ENCODE measurements around the gene KHSRP. TPM values are rescaled to one million over a fixed set of nuclear protein-coding genes. Genes with fewer than 3 reads are reported as not detected.

The KHSRP gene, protein sequence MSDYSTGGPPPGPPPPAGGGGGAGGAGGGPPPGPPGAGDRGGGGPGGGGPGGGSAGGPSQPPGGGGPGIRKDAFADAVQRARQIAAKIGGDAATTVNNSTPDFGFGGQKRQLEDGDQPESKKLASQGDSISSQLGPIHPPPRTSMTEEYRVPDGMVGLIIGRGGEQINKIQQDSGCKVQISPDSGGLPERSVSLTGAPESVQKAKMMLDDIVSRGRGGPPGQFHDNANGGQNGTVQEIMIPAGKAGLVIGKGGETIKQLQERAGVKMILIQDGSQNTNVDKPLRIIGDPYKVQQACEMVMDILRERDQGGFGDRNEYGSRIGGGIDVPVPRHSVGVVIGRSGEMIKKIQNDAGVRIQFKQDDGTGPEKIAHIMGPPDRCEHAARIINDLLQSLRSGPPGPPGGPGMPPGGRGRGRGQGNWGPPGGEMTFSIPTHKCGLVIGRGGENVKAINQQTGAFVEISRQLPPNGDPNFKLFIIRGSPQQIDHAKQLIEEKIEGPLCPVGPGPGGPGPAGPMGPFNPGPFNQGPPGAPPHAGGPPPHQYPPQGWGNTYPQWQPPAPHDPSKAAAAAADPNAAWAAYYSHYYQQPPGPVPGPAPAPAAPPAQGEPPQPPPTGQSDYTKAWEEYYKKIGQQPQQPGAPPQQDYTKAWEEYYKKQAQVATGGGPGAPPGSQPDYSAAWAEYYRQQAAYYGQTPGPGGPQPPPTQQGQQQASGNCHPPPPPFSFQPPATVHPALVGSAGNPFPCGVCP
- 43.1 and 54.0 TPM in 2 replicates for total RNA-seq (2014; rRNA removed; shearing (Covaris generic))

GRCh38 chr19:6424195-6424938 is at the start of gene KHSRP:
Gene KHSRP (minus strand): TSS chr19:6424811. CDS start chr19:6424701, 110 bp downstream.
- DNase-seq (ENCODE audit: low read depth) = no peak

DNA sequence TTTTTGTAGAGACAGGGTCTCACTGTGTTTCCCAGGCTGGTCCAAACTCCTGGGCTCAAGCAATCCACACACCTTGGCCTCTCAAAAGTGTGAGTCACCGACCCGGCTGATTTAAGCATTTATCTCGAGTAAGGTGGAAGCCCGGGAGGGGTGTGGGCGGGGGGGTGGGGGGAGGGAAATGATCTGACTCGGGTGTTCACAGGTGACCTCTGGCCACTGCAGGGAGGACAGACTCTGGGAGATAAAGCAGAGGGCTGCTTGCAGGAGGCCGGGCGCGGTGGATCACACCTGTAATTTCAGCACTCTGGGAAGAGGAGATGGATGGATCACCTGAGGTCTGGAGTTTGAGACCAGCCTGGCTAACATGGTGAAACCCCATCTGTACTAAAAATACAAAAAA is 49.0 kb upstream of the KHSRP start:
- no peak for DNase-seq (ENCODE audit: low read depth)

- no peak for DNase-seq (ENCODE audit: low read depth)
Measured at GRCh38 chr19:6472713-6473112, 48.1 kb upstream of the KHSRP start.

DNA sequence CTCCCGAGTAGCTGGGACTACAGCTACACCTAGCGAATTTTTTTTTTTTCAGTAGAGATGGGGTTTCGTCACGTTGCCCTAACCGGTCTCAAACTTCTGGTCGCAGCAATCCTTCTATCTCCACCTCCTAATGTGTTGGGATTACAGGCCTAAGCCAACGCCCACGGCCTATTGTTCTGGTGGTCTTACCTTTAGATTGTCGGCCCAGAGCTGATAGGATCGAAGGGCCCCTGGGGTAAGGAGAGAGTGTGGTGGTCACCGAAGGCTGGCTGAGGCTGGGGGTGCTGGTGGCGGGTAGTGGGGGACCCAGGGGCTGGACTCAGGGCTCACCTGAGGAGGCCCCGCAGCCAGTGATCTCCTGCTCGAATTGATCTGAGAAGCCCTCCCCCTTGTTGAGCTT is 46.5 kb upstream of the KHSRP start:
- DNase-seq (ENCODE audit: low read depth) = no peak

GRCh38 chr19:6470173-6470572 is 45.6 kb upstream of the KHSRP start:
- DNase-seq (ENCODE audit: low read depth) = no peak

DNA sequence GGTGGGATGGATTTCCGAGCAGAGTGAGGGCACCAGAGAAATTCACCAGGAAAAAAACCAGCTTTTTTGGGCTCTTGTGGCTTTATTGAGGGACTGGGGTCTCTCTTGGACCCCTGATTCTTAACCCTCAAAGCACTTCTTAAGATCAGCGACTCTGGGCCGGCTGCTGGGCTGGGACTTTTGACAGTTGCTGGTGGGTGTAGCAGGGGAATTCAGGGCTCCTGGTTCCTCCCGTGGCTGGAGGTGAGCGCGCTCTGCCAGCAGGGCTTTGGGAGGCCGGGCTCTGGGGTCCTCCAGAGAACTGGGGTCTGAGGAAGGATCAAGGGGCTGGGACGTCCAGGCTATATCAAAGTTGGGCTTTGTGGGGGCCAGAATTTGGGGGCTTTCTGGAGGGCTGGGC is 42.8 kb upstream of the KHSRP start:
- no peak for DNase-seq (ENCODE audit: low read depth)

- DNase-seq (ENCODE audit: low read depth) = no peak
Measured at GRCh38 chr19:6466526-6467248, 42.1 kb upstream of the KHSRP start.

DNA sequence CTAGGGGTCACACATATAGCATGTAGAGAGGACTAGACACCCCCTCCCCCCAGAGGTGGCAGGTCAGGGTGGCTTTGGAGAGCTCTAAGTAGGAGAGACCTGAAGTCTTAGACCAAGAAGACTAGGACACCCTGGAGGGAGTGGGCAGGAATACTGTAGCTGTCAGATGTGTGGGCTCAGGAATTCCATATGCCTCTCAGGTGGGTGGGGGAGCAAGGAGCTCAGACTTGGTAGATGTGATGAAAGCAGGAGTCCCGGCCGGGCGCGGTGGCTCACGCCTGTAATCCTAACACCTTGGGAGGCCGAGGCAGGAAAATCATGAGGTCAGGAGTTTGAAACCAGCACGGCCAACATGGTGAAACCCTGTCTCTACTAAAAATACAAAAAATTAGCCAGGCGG is 41.1 kb upstream of the KHSRP start:
- no peak for DNase-seq (ENCODE audit: low read depth)

DNA sequence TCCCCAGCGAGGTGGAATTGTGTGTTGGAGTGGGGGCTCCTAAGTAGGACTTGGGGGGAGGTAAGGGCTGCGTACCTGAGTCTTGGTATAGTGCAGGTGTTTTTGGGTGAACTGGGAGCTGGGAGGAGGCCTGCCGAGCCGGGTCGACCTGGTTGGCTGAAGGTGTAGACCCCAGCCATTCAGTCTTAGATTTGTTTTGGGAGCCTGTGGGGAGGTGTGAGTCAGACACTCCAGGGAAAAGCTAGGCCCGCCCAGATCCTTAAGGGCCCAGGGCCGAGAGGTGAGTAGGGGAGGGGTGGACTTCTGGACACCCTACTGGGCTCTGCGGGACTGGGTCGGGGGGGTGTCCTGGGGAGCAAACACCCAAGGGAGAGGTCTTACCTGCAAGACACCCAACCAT is 40.4 kb upstream of the KHSRP start:
- no peak for DNase-seq (ENCODE audit: low read depth)

DNA sequence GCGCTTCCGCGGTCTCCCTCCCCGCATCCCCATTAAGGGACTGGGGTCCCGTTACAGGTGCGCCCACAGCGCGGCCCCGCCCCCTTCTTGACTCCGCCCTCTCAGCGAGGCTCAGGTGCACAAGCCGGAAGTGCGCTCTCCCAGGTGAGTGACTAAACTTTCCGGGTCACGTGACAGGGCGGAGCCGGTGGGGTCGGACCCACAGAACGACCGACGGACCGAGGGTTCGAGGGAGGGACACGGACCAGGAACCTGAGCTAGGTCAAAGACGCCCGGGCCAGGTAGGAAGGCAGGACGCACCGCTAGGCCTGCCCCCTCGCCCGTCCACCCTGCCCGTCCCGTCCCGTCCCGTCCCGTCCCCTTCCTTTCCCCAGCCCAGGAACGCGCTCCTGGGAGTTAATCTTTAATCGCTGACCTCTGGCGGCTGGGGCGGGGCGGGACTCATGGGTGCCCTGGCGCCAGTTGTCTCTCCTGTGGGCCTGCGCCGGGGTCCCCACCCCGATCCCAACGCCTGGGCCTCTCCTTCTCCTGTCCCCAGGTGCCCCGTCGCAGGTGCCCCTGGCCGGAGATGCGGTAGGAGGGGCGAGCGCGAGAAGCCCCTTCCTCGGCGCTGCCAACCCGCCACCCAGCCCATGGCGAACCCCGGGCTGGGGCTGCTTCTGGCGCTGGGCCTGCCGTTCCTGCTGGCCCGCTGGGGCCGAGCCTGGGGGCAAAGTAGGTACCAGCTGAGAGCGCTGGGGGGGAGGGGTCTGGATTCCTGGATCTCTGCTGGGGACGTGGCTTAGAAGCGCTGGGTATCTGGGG is 39.7 kb upstream of the KHSRP start, which contains the start of gene CRB3:
Gene CRB3 (plus strand): TSS at position 202 of the 804 bp plus-strand sequence. CDS start 431 bp downstream, at position 633.
- no peak for DNase-seq (ENCODE audit: low read depth)

DNA sequence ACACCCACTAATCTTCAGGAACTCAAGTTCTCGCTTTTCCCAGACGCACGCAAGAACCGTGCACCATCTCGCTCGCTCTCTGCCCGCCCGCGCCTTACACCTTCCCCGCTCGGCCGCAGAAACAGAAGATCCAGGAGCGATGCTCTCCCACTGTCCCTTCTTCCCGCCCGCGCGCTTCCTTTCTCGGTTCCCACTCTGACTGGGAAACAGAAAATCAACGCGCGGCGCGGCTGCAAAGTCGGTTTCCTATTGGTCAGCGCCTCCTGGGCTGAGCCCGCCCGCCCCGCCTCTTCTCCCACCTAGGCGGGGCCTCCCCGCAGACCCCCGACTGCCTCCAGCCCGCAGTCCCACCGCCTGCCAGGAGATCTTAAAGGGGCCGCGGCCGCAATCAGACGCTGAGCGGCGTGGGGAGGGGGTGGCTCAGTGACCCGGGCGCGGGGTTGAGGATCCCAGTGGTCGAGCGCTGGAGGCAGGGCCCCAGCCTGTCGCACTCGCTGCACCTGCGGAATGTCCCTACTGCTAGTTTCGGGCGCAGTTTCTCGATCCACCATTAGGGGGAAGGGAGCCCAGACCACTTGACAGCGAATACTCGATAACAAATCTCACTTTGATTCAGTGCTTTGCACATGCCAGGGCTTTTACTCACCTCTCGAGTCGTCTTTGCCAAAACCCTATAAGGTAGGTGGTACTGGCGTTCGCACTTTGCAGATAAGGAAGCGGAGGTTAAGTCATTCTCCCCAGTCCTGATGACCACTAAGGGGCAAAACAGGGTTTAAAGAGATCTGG is 35.7 kb upstream of the KHSRP start:
- peak; percentile 99 for DNase-seq (ENCODE audit: low read depth)

DNA sequence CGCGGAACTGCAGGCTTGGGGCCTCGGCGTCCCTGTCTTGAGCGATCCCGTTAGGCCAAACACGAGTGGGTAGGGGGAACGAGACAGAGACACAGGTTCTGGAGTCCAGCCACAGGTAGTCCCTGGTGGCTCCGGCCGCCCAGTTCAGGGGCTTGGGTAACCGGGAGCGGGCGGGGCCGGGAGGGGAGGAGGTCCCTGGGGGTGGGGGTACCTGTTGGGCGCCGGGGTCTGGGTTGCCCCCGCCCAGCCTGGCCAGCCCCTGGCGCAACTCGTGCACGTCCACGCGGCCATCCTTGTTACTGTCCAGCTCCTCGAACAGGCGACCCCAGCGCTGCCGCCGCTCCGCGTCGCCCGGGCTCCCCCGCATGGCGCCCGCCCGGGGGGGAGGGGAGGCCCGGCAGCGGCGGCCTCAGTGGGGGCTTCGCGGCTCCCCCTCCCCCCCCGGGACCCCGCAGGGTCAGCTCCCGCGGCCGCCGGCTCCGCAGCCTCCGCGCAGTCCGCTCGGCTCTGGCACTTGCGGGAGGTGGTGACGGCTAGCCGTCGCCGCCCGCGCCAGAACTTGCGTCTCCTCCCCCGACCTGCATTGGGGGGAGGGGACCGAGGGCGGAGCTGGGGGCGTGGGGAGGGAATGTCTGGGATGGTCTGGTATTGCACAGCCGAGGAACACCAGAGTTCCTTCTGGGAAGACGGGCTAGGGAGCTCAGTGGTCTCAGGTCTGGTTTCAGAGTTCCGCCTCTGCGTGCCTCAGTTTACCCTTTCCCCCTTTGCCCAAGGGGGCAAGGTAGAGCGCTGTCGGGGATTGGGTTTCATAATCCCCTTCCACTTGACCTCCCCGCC is 34.9 kb upstream of the KHSRP start, which contains the start of gene SLC25A23:
Gene SLC25A23 (minus strand): TSS at position 531 of the 837 bp plus-strand sequence. CDS start 164 bp downstream, at position 367.
- peak; percentile 71 for DNase-seq (ENCODE audit: low read depth)

- DNase-seq (ENCODE audit: low read depth) = no peak
Measured at GRCh38 chr19:6458695-6459261, 34.2 kb upstream of the KHSRP start.

DNA sequence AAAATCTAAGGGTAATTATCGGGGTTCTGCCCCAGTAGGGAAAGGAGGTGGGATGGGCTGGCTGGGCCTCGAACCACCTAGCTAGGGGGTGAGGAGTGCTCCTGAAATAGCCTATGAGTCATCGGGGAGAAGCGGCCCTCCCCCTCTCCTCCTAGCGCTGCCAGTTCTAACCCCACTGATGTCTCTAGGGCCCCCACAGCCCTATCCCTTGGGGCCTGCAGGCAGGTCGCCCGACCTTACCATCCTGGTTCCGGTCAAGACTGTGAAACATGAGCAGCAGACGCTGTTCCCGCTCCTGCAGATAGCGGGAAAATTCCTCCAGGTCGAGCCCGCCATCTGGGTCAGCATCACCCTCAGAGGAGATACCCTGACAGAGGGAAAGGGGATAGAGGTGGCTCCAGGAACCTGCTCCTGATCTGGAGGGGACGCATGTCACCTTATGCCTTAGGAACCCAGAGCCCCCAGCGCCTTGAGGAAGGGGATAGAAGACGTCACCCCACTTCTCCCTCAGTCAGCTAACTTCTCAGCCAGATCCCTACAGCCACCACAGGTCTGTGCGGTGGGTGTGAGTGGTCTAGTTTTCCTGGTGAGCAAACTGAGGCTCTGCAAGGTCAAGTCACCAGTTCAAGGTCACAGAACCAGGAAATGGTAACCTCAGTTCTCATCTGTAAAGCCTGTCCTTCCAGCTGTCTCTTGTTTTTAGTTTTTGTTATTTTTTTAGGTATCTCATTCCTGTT is 33.5 kb upstream of the KHSRP start:
- no peak for DNase-seq (ENCODE audit: low read depth)

DNA sequence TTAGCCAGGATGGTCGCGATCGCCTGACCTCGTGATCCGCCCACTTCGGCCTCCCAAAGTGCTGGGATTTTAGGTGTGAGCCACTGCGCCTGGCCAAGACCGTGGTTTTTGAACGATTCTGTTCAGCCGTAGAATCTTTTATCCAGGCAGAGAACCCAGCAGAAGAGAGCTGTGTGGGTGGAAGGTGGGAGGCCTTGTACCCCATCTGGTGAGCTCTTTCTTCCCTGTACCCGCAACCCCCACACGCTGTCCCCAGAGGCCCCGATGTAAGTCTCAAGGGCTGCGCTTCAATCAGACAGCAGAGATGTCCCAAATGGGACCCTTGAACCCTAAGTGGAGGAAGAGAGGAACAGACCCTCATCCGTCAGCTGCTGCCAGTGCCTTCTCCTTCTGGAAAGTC is 31.3 kb upstream of the KHSRP start:
- no peak for DNase-seq (ENCODE audit: low read depth)

DNA sequence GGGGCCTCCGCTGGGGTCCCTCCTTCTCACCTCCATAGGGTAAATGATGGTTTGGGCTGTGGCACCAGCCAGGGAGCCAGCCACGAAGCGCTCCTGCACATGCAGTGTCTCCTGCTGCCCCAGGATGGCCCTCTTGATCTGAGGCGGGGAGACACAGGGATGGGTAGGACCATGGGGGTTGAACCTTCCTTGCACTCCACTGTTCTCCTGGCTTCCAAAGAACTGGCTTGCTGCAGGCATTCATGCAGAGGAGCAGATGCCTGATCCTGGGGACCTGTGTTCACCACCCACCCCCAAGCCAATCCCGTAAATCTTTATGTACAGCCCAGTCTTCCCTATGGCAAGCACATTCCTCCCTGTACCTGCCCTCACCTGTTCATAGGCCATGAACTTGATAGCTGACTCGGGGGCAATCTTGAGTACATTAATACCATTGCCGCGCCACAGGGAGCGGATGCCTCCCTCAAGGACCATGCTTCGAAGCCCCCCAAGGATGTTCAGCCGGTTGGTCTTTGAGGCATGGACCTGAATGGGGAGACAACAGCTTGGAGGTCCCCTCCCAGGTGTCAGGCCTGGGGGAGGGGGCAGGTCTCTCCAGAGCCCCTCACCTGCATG is 29.4 kb upstream of the KHSRP start:
- DNase-seq (ENCODE audit: low read depth) = no peak

- no peak for DNase-seq (ENCODE audit: low read depth)
Measured at GRCh38 chr19:6452899-6453298, 28.3 kb upstream of the KHSRP start.
